KMS-11 (cell line): ENCODE data around the gene FAM3A.

Experiments used
- H2AFZ ChIP-seq: fragments of 200-600 bp; sonication (generic); 2 replicates; pipeline ENCODE4 v1.6.1; 2016; ENCODE audit warnings: antibody characterized with exemption, mixed run types, low read depth
- H3K27ac ChIP-seq: fragments of 200-600 bp; sonication (generic); 2 replicates; pipeline ENCODE4 v1.6.1; 2016; ENCODE audit warnings: mild to moderate bottlenecking, mixed run types
- H3K27me3 ChIP-seq: fragments of 200-600 bp; sonication (generic); 2 replicates; pipeline ENCODE4 v1.6.1; 2017; ENCODE audit warnings: mild to moderate bottlenecking, low read depth, mixed run types, moderate library complexity; ENCODE audit not compliant: insufficient read depth
- H3K36me3 ChIP-seq: fragments of 200-600 bp; sonication (generic); 2 replicates; pipeline ENCODE4 v1.6.1; 2017; ENCODE audit warnings: mild to moderate bottlenecking, mixed run types; ENCODE audit not compliant: insufficient read depth
- H3K4me1 ChIP-seq: fragments of 200-600 bp; sonication (generic); 2 replicates; pipeline ENCODE4 v1.6.1; 2016; ENCODE audit warnings: mild to moderate bottlenecking, low read depth, mixed run types; ENCODE audit not compliant: poor library complexity, severe bottlenecking
- H3K4me2 ChIP-seq: fragments of 200-600 bp; sonication (generic); 2 replicates; pipeline ENCODE4 v1.7.0; 2016; ENCODE audit warnings: mild to moderate bottlenecking, mixed run types
- H3K4me3 ChIP-seq: fragments of 200-600 bp; sonication (generic); IDR thresholded peaks from 2 replicates; pipeline ENCODE4 v1.6.1; 2017; ENCODE audit warnings: low read depth, low read length, mixed read lengths; ENCODE audit not compliant: insufficient read depth
- H3K79me2 ChIP-seq: fragments of 200-600 bp; sonication (generic); 2 replicates; pipeline ENCODE4 v1.6.1; 2016; ENCODE audit warnings: low read depth, mixed run types; ENCODE audit not compliant: insufficient read depth
- H3K9ac ChIP-seq: fragments of 200-600 bp; sonication (generic); 2 replicates; pipeline ENCODE4 v1.6.1; 2016; ENCODE audit warnings: mild to moderate bottlenecking, mixed run types
- H4K20me1 ChIP-seq: fragments of 200-600 bp; sonication (generic); 2 replicates; pipeline ENCODE4 v1.6.1; 2016; ENCODE audit warnings: mild to moderate bottlenecking, mixed run types; ENCODE audit not compliant: insufficient read depth
- TF ChIP-seq, protein P1 (sequence below): fragments of 200-600 bp; sonication (generic); conservative IDR thresholded peaks from 2 replicates; pipeline ENCODE4 v1.6.1; 2017; ENCODE audit warnings: low read depth, mild to moderate bottlenecking, antibody characterized with exemption, low read length, moderate library complexity, mixed read lengths

The FAM3A gene

DNA sequence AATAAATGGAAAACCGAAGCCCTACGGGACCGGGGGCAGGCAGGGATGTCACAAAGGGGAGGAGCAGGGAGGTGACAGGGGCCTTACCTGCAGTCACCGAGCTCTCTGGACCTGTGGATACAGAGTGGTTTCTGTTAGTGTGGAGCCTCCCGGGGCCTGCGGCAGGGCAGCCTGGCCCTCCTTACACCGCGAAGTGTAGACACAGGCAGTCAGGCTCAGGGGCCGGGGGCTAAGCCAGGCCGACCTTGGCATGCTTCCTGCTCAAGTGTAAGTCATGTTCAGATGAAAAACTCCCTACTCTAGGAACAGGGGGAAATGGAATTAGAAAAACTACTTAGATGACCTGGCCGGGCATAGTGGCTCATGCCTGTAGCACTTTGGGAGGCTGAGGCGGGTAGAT, 4.3 kb downstream of the FAM3A start:
- Histone ChIP-seq H4K20me1 (no peaks in the 10 kb centered on the region), H3K36me3 (no peaks in the 10 kb centered on the region), H3K4me1 (peaks cover 9% of the 10 kb centered on the region), H3K27me3 (no peaks in the 10 kb centered on the region), H2AFZ (no peak overlapping the region), H3K9ac (no peak overlapping the region), H3K79me2 (no peaks in the 10 kb centered on the region), H3K4me2 (no peak overlapping the region), H3K27ac (no peak overlapping the region), H3K4me3 (no peak overlapping the region)
- TF ChIP-seq, protein P1, sequence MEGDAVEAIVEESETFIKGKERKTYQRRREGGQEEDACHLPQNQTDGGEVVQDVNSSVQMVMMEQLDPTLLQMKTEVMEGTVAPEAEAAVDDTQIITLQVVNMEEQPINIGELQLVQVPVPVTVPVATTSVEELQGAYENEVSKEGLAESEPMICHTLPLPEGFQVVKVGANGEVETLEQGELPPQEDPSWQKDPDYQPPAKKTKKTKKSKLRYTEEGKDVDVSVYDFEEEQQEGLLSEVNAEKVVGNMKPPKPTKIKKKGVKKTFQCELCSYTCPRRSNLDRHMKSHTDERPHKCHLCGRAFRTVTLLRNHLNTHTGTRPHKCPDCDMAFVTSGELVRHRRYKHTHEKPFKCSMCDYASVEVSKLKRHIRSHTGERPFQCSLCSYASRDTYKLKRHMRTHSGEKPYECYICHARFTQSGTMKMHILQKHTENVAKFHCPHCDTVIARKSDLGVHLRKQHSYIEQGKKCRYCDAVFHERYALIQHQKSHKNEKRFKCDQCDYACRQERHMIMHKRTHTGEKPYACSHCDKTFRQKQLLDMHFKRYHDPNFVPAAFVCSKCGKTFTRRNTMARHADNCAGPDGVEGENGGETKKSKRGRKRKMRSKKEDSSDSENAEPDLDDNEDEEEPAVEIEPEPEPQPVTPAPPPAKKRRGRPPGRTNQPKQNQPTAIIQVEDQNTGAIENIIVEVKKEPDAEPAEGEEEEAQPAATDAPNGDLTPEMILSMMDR: no peak

DNA sequence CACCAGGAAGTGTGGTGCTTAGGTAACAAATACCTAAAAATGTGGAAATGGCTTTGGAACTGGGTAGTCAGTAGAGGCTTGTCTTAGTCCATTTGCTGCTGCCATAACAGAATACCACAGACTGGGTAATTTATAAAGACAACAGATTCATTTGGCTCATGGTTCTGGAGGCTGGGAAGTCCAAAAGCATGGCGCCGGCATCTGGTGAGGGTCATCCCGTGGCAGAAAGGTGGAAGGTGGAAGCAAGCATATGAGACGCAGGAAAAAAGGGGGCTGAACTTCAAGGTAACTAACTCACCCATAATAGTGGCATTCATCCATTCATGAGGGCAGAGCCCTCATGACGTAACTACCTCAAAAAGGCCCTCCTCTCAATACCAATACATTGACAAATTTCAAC, 6.6 kb downstream of the FAM3A start:
- Histone ChIP-seq H2AFZ (no peak overlapping the region), H3K4me1 (no peaks in the 10 kb centered on the region), H4K20me1 (no peaks in the 10 kb centered on the region), H3K27ac (no peak overlapping the region), H3K4me3 (no peak overlapping the region), H3K79me2 (no peaks in the 10 kb centered on the region), H3K36me3 (no peaks in the 10 kb centered on the region), H3K4me2 (no peak overlapping the region), H3K9ac (no peak overlapping the region), H3K27me3 (no peaks in the 10 kb centered on the region)
- TF ChIP-seq, protein P1: no peak

DNA sequence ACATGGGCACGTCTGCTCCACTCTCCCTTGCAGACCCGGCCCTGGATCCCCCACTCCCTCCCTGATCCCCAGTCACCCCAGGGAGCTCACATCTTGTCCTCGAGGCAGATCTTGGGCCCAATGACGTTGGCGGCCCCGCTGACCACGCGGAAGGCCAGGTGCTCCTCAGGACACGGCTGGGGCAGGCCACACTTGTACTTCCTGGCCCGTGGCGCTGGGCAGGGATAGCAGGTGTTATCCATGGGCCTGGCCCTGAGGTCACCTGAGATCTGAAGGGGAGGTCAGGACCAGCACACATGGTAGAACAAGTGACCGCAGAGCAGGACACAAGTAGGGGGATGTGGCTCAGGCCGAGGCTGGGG, 7.7 kb downstream of the FAM3A start:
- TF ChIP-seq, protein P1: no peak
- H3K36me3 ChIP-seq: no peaks in the 10 kb centered on the region
- no peak overlapping the region for H3K4me3 ChIP-seq
- no peak overlapping the region for H3K4me2 ChIP-seq
- no peak overlapping the region for H3K9ac ChIP-seq
- H3K27me3 ChIP-seq: no peaks in the 10 kb centered on the region
- no peaks in the 10 kb centered on the region for H3K4me1 ChIP-seq
- no peaks in the 10 kb centered on the region for H4K20me1 ChIP-seq
- H2AFZ ChIP-seq: no peak overlapping the region
- no peak overlapping the region for H3K27ac ChIP-seq
- H3K79me2 ChIP-seq: no peaks in the 10 kb centered on the region

DNA sequence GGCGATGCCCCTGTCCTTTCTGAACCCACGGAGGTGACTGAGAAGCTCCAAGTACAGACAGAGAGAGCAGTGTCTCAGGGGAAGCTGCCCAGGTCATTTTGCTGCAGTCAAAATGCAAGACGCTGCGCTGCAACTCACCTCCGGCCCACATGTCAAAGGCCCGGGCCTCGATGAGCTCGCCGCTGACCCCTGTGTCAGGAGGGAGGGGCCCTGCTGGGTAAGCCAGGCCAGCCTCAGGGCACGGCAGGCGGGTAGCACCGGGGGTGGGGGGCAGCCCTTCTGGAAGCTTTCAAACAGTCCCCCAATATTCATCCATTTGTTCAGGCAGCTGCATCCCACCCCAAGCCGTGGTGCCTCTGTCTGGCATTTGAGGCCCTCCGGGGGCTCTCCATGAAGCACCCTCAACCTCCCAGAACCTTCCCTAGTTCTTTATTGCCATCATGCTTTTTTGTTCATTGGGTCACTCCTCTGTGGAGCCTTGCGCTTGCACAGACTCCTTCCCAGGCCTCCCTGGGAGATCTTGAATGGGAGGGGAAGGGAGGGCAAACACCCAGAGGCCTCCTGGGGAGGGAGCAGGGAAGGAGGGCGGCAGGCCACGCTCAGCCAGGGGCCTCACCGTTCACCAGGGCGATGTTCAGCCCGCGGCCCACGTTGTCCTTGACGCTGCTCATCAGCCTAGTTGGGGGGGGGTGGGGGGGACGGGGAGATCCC, 8.2 kb downstream of the FAM3A start:
- Histone ChIP-seq H3K4me2 (no peak overlapping the region), H2AFZ (no peak overlapping the region), H3K9ac (no peak overlapping the region), H3K79me2 (no peaks in the 10 kb centered on the region), H3K4me3 (no peak overlapping the region), H3K27me3 (no peaks in the 10 kb centered on the region), H4K20me1 (no peaks in the 10 kb centered on the region), H3K27ac (no peak overlapping the region), H3K36me3 (no peaks in the 10 kb centered on the region), H3K4me1 (no peaks in the 10 kb centered on the region)
- TF ChIP-seq, protein P1: no peak
